HuH-7 (cell line): ENCODE results near the gene TASOR2.

ENCODE experiments used
- DNase-seq: peaks from one replicate; pipeline ENCODE4 v3.0.0; 2011; ENCODE audit warnings: low spot score

The TASOR2 gene

DNA sequence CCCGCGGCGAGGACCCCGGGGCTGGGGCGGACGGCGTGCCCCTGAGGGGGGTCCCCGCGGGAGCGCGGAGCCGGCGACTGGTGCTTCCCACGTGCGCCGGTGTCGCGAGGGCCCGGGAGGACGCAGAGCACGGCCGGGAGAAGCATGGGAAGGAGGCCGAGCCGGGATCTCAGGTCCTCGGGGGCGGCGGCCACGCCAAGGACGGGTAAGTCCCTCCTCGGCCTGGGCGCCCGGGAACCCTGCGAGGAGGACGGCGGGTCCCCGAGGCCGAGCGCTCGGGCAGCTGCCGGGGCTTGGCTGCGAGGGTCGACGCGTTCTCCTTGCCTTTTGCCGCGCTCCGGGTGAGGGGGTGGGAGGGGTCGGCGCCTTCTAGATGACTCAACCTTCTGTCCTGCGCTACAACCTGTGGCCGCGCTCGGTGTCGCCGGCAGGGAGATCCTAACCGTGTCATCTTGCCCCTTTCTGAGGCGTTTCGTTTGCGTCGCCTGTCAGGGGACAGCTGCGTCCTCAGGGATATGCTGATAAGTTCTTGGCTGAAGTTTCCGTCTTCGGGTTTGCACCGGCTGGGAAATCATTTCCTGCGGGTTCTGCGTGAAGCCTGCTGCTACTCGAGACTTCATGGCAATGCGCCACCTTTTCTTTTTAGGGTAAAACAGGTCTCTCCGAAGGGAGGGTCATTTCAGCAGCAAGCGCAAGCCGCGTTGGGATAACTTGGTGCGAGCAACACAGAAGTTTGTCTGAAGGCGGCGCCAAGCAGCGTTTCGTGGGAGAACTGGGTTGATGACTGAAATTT, 529 bp downstream of the TASOR2 start:
- DNase-seq: peak; percentile 53

DNA sequence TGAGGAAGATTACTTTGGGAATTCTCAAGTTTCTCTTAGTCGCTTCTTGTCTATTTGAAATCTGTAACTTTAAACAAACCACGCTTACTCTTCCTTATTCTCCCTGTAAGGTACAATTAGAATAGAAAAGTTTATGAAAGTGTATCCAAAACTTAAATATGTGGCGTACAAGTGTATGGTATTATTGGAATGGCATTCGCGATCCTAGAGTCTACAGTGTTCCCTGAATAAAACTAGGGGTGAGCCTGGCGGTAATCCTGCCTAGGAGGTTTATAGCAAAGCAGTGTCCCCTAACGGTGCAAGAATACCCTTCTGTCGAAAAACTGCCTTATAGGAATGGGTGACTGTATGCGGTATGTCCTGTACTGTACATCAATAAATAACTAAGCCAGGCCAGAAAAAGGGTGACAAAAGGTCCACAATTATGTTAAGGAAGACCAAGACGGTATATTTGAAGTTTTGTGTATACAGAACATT, 1.2 kb downstream of the TASOR2 start:
- DNase-seq: no peak

DNA sequence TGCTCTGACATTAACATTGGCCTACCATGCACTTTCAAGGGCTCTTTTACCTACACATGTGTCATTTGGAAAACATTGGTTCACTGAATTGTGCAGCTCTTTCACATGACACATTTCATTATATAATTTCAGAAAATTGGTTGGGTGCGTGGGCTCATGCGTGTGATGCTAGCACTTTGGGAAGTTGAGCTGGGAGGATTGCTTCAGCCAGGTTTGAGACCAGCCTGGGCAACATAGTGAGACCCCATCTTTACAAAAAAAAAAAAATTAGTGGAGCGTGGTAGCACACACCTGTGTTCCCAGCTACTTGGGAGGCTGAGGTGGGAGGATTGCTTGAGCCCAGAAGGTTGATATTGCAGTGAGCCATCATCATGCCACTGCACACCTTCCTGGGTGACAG, 3.9 kb downstream of the TASOR2 start:
- DNase-seq: no peak

DNA sequence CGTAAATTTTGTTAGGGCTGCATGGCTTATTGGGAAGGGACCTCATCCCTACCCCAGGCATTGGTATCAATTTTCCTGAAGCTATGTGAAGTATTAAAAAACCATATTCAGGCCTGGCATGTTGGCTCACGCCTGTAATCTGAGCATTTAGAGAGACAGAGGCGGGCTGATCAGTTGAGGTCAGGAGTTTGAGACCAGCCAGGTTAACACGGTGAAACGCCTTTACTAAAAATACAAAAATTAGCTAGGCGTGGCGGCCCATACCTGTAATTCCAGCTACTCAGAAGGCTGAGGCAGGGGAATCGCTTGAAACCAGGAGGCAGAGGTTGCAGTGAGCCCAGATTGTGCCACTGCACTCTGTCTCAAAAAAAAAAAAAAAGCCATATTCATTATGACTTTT, 7.1 kb downstream of the TASOR2 start:
- DNase-seq: no peak

DNA sequence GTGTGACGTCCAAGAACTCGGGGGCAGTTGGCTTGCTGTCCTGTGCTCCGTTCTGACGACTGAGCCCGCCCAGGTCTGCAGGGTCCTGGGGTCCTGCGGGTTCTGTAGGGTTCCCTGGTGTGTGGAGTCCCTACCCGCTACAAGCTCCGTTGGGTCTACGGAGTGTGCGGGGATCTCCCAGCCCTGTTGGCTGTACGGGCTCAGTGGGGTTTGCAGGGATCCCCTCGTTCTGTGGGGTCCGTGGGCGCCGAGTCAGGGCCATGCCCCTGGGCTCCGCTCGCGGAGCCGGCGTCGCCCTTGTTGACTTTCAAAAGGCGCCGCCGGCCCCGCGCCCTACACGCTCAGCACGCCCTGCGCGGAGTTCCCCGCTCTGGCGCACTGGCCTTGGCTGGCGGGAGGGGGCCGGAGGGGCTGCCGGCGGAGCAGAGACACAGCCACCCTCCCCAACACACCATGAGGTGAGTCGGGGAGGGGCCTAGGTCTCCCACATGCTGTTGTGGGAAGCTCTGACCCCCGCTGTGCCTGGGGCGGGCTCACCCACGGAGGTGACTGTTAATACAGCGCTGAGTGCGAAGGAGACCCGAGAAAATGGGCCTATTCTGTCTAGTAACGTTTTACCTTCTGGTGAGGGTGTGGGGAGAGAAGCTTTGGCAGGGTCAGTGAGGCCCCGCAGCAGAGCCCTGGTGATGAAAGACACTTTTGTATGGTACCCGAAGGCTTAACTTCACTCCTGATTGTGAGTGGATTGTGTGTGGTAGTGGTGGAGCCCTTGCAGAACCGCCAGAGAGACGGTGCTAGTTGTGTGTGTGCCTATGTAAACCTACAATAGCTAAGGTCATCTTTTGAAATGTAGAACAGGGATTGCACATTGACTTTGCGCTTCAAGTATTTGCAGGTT, 8.1 kb downstream of the TASOR2 start:
- peak; percentile 61 for DNase-seq

DNA sequence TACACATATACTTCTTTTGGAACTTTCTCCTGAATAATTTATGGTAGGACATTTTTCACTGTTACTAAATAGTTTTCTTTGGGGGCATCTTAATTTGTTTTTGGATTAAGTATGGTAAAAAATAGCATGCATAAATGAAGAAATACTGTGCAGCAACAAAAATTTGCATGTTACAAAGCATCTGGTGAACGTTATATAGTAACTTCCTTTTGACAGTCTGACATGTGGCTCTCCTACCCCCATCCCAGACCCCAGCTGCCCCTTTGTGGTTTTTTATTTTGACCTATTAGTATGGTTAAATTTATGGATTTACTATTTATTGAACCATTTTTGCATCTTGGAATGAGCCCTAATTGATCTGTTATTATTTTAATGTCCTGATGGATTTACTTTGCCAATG, 9.9 kb downstream of the TASOR2 start:
- no peak for DNase-seq

DNA sequence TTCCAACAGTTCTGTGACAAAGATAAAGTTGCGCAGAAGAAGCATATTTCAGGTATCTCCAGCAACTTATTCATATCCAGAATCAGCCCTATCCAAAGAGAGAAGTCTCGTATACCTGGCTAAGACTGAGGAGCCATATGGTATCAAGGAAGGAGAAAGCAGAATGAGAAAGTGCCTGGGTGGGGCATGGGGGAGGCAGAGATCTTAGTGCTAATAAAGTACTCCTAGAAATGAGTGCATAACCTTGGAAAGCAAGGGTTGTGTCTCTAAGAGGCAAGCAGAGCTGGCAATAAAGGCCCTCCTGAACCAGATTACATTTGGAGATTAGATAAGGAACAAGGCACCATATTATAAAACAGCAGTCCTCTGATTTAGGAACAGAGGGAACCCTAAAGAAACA, 12.7 kb downstream of the TASOR2 start:
- DNase-seq: no peak

DNA sequence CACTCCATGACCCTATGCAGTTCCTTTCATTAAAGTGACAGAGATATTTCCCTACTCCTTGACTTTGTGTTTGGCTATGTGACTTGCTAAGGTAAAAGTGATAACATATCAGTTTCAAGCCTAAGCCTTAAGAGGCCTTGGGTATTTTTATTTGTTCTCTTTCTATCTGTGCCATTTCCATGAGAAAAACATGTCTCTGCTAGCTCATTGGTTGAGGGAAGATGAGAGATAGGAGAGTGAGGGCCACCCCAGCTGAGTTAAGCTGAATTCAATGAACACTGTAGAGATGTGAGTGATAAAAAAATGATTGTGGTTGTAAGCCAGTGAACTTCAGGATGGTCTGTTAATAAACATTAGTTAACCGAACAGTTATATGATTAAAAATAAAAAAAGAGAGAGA, 13.4 kb downstream of the TASOR2 start:
- DNase-seq: no peak

DNA sequence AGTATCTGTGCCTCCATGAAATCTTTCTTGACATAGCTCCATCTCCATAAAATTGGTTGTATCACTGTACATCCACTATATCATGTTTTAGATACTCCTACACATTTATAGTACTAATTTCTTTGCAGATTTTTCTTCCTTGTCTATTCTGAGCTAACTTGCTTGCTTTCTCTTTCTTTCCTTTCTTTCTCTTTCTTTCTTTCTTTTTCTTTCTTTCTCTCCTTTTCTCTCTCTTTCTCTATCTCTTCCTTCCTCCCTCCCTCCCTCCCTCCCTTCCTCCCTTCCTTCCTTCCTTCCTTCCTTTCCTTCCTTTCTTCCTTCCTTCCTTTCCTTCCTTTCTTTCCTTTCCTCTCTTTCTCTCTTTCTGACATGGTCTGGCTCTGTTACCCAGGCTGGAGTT, 23.7 kb downstream of the TASOR2 start:
- no peak for DNase-seq

DNA sequence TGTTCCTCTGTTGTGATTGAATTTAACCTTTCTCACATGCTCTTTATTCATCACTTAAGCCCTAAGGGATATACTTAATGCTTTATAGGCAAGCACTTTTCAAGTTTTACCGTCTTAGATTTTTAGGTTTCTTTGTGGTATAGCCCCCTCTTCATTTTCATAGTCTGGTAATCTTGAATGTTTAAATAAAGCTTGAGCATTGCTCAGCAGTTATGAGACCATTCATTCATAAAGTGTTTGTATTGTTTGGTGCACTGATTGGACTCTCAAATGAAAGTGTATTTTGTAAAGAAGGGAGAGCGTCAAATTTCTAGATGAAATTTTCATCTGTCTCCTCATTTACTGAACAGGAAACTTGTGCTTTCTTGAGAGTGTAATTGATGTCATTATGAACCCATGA, 25.2 kb downstream of the TASOR2 start:
- no peak for DNase-seq

DNA sequence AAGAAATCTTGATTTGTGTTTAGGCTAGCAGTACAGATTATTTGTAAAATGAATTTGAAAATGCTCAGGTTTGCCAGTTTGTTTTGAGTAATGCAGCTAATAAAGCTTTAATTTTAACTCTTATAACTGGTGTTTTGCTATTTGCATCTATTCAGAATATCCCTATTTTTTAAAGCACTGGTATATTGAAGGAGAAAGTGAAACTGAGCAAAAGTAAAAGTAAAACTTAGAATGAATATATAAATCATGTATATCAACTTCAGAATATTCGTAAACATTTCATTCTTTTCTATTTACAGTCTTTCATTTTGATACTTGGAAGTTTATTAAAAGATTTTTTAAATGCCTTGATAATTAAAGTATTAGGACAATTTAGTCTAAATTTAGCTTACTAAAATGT, 26.2 kb downstream of the TASOR2 start:
- no peak for DNase-seq

DNA sequence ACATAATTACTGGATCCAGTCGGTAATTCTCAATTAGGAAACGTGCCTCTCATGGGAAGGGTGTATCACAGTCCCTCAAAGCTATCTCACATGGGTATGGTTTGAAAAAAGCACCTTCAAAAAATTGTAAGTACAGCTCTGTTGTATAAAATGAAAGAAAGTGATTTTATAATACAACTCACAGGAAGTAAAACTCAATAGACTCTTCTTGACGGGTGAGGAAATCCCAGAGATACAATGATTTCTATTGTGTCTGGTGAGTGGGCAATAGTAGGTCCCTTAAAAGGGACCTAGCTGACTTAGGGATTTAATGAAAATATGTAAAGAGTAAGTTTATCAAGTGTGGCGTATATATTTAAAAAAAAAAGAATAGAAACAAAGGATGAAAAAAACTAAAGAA, 27.0 kb downstream of the TASOR2 start:
- no peak for DNase-seq

DNA sequence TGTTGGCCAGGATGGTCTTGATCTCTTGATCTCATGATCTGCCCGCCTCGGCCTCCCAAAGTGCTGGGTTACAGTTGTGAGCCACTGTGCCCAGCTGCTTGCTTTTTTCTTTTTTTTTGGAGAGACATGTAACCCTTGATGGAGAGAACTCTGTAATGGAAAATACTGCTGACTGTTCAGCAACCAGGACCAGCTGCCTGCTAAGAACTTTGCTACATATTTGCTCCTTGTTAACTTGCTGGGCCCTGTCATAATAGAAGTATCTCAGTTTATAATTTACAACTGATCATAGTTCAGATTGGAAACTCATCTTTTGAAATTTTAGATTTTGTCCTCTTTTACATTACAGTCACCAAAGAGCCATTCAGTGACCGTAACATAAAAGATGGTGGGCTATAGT, 34.9 kb downstream of the TASOR2 start:
- no peak for DNase-seq

DNA sequence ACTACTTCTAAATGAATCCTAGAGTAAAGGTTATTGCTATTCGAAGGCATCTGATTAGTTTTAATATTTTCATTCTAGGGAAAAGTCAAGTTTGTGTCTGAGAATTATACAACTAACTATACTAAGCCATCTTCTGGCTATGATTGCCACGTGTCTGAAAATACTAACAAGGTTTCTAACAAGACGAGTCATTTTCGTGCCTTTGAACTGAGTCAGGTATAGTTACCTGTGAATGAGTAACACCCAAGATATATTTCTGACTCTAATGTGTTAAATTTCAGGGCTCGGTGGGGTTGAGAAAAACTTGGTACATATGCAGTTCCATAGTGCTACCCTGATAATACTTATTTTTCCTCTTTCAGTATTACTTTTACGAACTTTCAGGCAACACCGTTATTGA, 35.5 kb downstream of the TASOR2 start:
- no peak for DNase-seq

DNA sequence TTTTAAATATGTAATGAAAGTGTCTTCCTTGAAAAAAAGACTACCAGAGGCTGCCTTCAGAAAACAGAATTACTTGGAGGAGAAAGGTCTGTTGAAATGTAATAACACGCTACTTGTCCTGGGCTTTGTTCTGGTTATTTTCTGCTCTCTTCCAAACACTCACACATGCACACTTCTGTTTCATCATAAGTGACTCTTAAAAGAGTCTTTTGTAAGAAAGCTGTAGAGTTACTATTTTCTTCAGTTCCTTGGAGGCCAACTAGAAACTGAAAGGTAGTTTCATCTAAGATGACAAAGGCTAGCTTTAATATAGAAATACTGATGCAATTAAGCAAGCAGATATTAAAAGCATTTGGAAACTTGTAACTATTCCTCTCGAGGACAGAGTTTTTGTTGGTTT, 39.1 kb downstream of the TASOR2 start:
- DNase-seq: no peak

DNA sequence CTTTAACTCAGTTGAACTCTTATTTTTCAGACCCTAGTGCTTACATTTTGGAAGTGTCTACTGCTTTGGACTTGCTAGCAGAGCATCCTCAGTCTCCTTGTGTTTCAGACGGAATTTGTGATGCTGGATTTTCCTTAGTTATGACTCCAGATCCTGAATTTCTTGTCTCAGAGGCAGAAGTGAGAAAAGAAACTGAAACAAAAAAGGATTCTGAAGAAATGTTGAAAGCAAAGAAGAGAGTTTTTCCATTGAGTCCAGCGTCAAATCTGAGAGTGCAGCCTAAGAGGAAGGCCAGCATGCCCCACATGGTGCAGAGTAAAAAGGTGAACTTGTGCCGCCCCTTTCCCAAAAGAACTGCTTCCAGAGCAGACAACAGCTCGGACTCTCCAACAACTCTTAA, 46.1 kb downstream of the TASOR2 start:
- no peak for DNase-seq

DNA sequence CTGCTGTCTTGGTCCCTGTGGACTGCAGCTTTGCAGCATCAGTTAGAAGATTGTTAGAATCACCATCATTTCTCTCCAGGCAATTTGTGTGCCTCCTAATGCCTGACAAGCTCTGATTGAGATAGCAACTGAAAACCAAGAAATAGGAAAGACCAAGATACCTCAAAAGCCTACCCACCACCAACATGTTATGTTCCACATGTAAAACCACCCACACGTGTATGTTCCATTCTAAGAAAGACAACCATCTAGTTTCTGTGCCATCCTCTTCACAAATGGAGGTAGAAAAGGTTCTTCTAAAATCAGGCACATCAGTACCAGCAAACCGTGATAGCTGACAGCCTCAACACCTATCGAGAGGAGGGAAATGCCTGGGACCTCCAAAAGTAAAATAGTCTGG, 46.9 kb downstream of the TASOR2 start:
- DNase-seq: no peak

DNA sequence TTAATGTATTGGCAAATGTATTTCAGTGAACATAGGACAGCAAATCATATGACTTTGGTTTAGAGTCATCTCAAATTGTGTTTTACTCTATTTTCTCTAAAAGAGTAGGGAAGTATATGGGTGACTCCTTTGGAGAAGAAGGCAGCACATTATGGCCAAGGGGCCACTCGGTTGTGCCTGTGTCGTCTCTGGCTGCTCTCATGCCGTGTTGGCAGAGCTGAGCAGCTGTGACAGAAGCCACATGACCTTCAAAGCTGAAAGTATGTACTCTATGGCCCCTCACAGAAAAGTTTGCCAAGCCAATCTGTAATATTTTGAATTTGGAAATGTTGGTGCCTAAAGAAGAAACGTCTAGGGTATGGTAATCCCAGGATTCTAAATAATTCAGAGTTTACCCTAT, 47.5 kb downstream of the TASOR2 start:
- DNase-seq: no peak
